GM18951 (cell line): ENCODE measurements around the gene ZCCHC17.
"Not testable (repeated sequence)": the region's sequence is repeated elsewhere in the genome, so short reads cannot be mapped to it uniquely, and the experiment has no call there.

Experiments used
- POLR2A ChIP-seq: IDR thresholded peaks from 4 replicates; pipeline ENCODE4 v1.6.1; 2011; ENCODE audit warnings: mild to moderate bottlenecking; ENCODE audit not compliant: insufficient read length, insufficient read depth; ENCODE audit errors: extremely low read depth
- in situ Hi-C: fragments of 300-500 bp; cut with MboI; formaldehyde crosslinking; loops from one replicate; pipeline ENCODE4 v1.12.0; 2022; ENCODE audit warnings: low sequenced_read_pairs, mixed read lengths, inconsistent platforms; ENCODE audit not compliant: unreplicated experiment

The ZCCHC17 gene

DNA sequence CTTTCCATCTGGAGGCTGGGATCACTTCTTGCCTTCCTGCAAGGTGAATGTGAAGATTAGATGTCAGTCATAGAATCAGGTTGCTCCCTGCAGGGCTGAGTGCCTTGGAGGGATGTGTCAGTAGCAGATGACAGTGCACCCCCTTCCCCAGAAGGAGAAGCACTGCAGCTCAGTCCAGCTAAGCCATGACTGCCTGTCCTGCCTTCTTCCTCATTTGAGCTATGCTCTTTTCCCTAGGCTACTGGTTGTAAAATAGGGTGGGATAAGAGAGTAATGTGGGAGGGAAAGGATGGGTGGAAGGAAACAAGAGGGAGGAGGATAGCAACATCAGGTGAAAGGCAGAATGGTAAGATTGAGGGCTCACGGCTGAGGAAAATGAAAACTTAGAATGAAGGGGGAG lies 87.1 kb downstream of the ZCCHC17 start:
- in situ Hi-C loops, result no loop called here
- no peak for TF ChIP-seq POLR2A

DNA sequence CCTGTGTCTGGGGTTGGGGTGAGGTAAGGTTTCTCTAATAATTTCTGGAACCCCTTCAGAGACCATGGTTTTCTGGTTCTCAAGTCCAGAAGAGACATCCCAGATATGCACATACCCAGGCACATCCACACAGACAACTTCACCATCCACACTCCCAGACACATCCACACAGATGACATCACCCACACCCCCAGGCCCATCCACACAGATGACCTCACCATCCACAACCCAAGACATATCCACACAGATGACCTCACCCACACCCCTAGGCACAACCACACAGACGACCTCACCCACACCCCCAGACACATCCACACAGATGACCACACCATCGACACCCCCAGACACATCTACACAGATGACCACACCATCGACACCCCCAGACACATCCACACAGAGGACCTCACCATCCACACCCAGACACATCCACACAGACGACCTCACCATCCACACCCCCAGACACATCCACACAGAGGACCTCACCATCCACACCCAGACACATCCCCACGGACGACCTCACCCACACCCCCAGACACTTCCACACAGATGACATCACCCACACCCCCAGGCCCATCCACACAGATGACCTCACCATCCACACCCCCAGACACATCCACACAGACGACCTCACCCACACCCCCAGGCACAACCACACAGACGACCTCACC lies 89.9 kb downstream of the ZCCHC17 start:
- in situ Hi-C loops, result not testable (repeated sequence)

GRCh38 chr1:31387612-31388011 lies 90.8 kb downstream of the ZCCHC17 start:
- no peak for TF ChIP-seq POLR2A
- in situ Hi-C loops, result no loop called here

DNA sequence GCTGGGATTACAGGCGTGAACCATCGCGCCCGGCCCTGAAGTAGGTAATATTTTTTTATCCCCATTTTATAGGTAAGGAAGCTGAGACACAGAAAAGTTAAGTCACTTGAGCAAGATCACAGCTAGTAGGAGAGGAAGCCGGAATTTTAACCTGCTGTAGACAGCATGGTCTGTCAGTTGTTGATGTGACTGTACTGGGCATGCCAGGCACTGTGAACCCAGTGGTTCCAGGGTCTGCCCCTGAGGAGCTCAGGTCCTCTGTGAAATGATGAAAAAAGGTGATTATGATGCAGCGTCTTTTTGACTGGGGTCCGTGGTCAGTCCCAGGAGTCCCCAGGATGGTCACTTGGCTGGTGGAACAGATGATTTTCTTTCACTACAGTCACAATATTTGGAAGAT lies 92.8 kb downstream of the ZCCHC17 start:
- in situ Hi-C loops, result no loop called here
- TF ChIP-seq POLR2A, result no peak

GRCh38 chr1:31390071-31390470 lies 93.2 kb downstream of the ZCCHC17 start:
- no peak for TF ChIP-seq POLR2A
- in situ Hi-C loops, result no loop called here

DNA sequence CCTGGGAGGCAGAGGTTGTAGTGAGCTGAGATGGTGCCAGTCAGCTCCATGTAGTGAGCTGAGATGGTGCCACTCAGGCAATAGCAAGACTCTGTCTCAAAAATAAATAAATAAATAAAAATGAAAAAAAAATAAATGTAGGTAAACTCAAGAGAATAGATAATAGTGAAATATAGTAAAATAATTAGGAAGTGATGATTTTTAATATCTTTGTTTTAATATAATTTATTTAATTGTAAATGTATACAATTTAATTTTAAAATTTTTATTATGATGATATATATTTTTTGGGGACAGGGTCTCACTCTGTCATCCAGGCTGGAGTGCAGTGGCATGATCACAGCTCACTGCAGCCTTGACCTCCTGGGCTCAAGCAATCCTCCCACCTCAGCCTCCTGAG lies 96.6 kb downstream of the ZCCHC17 start:
- in situ Hi-C loops, result no loop called here
- no peak for TF ChIP-seq POLR2A

GRCh38 chr1:31394584-31395193 lies 97.9 kb downstream of the ZCCHC17 start:
- in situ Hi-C loops, result no loop called here
- peak; percentile 26 for TF ChIP-seq POLR2A

- in situ Hi-C loops, result no loop called here
Observed at GRCh38 chr1:31396633-31397351, 100.0 kb downstream of the ZCCHC17 start.

DNA sequence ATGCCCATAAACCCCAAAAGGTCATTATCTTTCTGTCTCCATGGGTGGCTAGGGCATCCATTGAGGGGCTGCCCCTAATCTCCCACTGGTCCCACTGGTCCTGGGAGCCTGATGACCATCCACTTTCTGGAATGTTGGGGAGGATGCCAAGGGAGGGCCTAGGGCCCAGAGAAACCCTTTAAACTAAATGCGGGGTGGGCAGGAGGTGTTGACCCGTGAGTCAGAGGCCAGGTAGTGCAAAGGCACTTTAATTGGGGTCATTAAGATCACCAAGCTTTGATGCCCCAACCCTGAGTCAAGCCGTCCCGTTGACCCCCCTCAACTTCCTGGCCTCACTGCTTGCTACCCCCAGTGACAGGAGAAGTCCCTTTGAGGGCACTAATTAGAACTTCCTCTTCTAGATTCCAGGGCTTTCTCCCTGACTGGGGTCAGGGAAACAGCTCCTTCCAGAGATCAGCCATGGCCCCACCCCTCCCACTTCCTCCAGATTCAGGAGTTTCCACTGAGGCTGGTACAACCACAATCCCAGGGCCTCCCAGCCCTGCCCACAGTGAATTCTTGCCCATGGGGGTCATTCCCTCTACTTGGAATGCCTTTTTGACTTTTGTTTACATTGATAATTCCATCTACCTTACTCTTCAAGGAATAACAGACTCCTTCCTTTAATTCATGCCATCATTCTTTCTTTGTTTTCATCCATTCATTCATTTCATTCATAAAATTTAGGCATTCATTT lies 100.7 kb downstream of the ZCCHC17 start:
- no peak for TF ChIP-seq POLR2A
- in situ Hi-C loops, result no loop called here

More at GRCh38 chr1:31396633-31397351, 100.0 kb downstream of the ZCCHC17 start:
- TF ChIP-seq POLR2A, result no peak

GRCh38 chr1:31398246-31398645 lies 101.4 kb downstream of the ZCCHC17 start:
- TF ChIP-seq POLR2A, result no peak
- in situ Hi-C loops, result no loop called here

DNA sequence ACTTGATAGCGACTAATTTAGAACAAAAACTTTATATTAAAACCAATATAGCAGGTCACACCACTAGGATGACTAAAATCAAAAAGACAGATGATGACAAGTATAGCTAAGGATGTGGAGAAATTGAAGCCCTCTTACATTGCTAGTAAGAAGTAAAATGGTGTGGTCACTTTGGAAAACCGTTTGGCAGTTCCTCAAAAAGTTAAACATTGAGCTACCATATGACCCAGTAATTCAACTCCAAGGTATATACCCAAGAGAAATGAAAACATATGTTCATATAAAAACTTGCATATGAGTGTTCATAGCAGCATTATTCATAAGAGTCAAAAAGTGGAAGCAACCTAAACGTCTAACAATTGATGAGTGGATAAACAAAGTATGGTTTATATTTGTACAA lies 103.1 kb downstream of the ZCCHC17 start:
- TF ChIP-seq POLR2A, result no peak
- in situ Hi-C loops, result loop anchor here (10.0 kb wide), 1 partner anchor 215 kb away; no protein-coding TSS in a partner anchor

GRCh38 chr1:31400393-31400792 lies 103.6 kb downstream of the ZCCHC17 start:
- TF ChIP-seq POLR2A, result no peak
- in situ Hi-C loops, result loop anchor here (10.0 kb wide), 1 partner anchor 216 kb away; no protein-coding TSS in a partner anchor

DNA sequence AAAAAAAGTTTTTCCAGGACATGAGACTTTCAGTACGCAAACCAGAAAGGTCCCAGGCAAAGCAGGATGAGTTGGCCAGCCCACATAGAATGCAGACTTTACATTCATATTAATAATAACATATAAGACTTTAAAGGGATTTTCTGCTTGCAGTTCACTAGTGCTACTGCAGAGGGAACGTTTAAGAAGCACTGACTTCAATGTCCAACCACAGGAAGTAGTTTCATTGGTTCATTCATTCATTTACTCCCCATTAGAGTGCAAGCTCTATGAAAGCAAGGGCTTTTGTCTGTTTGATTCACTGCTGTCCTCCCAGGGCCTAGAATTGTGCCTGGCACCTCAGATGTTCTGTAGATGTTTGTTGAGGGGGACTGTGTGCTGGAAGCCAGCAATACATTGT lies 104.4 kb downstream of the ZCCHC17 start:
- in situ Hi-C loops, result loop anchor here (10.0 kb wide), 1 partner anchor 216 kb away; no protein-coding TSS in a partner anchor
- TF ChIP-seq POLR2A, result no peak
